GM12874 (cell line): ENCODE measurements around the gene EVL.
A peak's percentile ranks its signal among the peaks of the same experiment; 100 is the strongest.

Experiments
- TF ChIP-seq, protein P1 (sequence below): IDR thresholded peaks from 2 replicates; pipeline ENCODE4 v1.5.1; 2011; ENCODE audit warnings: low read depth, mild to moderate bottlenecking, control low read depth, low read length, moderate library complexity; ENCODE audit not compliant: insufficient read depth

The EVL gene

GRCh38 chr14:100076133-100076532, 10.9 kb downstream of the EVL start:
- TF ChIP-seq, protein P1, sequence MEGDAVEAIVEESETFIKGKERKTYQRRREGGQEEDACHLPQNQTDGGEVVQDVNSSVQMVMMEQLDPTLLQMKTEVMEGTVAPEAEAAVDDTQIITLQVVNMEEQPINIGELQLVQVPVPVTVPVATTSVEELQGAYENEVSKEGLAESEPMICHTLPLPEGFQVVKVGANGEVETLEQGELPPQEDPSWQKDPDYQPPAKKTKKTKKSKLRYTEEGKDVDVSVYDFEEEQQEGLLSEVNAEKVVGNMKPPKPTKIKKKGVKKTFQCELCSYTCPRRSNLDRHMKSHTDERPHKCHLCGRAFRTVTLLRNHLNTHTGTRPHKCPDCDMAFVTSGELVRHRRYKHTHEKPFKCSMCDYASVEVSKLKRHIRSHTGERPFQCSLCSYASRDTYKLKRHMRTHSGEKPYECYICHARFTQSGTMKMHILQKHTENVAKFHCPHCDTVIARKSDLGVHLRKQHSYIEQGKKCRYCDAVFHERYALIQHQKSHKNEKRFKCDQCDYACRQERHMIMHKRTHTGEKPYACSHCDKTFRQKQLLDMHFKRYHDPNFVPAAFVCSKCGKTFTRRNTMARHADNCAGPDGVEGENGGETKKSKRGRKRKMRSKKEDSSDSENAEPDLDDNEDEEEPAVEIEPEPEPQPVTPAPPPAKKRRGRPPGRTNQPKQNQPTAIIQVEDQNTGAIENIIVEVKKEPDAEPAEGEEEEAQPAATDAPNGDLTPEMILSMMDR = peak; percentile 51; the same call in 1 of the 2 replicates

DNA sequence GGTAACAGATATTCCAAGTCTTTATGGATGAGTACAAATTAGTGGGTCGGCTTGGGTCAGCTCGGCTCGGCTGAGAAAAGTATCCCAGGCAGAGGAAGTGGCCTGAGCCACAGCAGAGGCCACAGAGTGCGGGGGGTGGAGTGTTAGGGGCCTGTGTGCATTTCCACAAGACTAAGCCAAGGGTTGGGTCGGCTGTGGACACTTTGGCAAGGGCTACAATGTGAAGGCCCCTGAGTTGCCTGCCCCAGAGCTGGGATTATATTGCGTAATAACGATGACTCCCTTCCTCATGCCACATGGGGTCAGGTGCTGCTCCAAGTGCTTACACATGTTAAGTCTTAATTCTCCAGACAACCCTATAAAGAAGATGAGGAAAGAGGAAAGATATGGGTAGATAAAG, 11.4 kb downstream of the EVL start:
- TF ChIP-seq, protein P1 = no peak

GRCh38 chr14:100077441-100077840, 12.2 kb downstream of the EVL start:
- TF ChIP-seq, protein P1 = no peak

DNA sequence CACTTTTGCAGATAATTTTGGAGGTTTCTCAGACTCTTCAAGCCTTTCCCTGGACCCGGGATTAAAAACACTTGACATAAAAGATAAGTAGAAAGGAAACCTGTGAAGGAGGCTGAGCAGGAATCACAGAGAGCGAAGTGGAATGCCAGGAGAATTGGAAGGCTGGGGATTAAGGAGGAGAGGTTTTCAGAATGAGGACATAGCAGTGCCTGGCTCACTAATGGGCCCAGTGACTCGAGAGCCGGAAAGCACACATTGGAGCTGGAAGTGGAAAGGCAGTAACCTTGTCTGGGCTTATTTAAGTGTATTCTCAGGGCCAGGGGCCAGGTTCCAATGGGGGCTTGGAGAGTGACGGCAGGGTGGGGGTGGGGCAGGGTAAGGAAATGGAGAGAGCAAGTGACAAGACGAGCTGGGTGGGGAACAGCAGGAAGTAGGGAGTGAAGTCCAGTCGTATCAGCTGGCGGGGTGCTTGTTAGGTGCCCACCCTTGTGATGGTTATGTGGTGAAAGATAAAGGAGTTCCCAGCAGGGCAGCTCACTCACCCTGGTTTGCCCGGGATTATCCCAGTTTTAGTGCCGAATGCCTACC, 13.1 kb downstream of the EVL start:
- TF ChIP-seq, protein P1 = no peak

GRCh38 chr14:100078997-100079725, 13.9 kb downstream of the EVL start:
- TF ChIP-seq, protein P1 = no peak

GRCh38 chr14:100079726-100080005, 14.4 kb downstream of the EVL start:
- TF ChIP-seq, protein P1 = no peak

- TF ChIP-seq, protein P1 = no peak
Observed at GRCh38 chr14:100080206-100080605, 15.0 kb downstream of the EVL start.
